Psoas muscle (tissue), 8 donors: Measurements from ENCODE around the gene ZNF829. TPM values are rescaled to one million over a fixed set of nuclear protein-coding genes. Genes with fewer than 3 reads are reported as not detected.
A peak's percentile ranks its signal among the peaks of the same experiment; 100 is the strongest.

Source experiments
- ATAC-seq, 4 donors: fragments of 200-7000 bp; cut with Tn5 transposase; one replicate each; pipeline ENCODE4 v1.9.1; 2020; ENCODE audit warnings: moderate library complexity in 3 of 4, mild to moderate bottlenecking in 2 of 4
- DNase-seq, 2 donors: peaks; one replicate each; pipeline ENCODE4 v3.0.0-alpha.2; 2020
- H3K27ac ChIP-seq: fragments of 200-600 bp; one replicate; pipeline ENCODE4 v1.8.0; 2022
- H3K27me3 ChIP-seq, 3 donors: fragments of 200-600 bp in 1 of 3; one replicate each; pipeline versions ENCODE4 v1.6.1 to v1.8.0; 2013 to 2022; ENCODE audit warnings: low read length in 2 of 3, mild to moderate bottlenecking in 2 of 3, moderate library complexity in 1 of 3; ENCODE audit not compliant: insufficient read depth in 3 of 3
- H3K36me3 ChIP-seq, 2 donors: fragments of 200-600 bp in 1 of 2; one replicate each; pipeline versions ENCODE4 v1.6.1 to v1.8.0; 2013 to 2022; ENCODE audit warnings: low read depth in 1 of 2, mild to moderate bottlenecking in 1 of 2, moderate library complexity in 1 of 2; ENCODE audit not compliant: insufficient read depth in 1 of 2
- H3K4me1 ChIP-seq: fragments of 200-600 bp; one replicate; pipeline ENCODE4 v1.8.0; 2022
- H3K4me3 ChIP-seq: fragments of 200-600 bp; one replicate; pipeline ENCODE4 v1.8.0; 2022; ENCODE audit warnings: mild to moderate bottlenecking
- H3K9me3 ChIP-seq: fragments of 200-600 bp; one replicate; pipeline ENCODE4 v1.8.0; 2022
- CTCF ChIP-seq: fragments of 200-600 bp; IDR thresholded peaks from one replicate; pipeline ENCODE4 v1.8.0; 2022; ENCODE audit warnings: antibody characterized with exemption
- WGBS, 3 donors: extraction: QIAGEN DNeasy Blood & Tissue Kit; methylation state at CpG; one replicate each; pipeline versions ENCODE4 v1.1.6 to v1.1.7; 2013; 5-methylcytosine and 5-hydroxymethylcytosine counted together
- intact Hi-C, 2 donors: fragments of 100-400 bp; cut with DNase I; formaldehyde crosslinking; loops; one replicate each; pipeline versions ENCODE4 v1.11.0 to v1.14.2; 2022
- polyA plus RNA-seq, 3 donors: library from polyadenylated mRNA; stranded (reverse); fragments of 200-250 nt; gene quantifications; one replicate each; pipeline ENCODE4 v1.2.3, GENCODE V29; 2013
- total RNA-seq, 4 donors: library from RNA; stranded (reverse); fragmentation: NEBNext Ultra II Directional in 2 of 4; extraction: Animal tissue kit (Norgen Biotek cat#: 25700) in 2 of 4; gene quantifications; one replicate each; pipeline versions ENCODE4 v1.2.1 to v1.2.4, GENCODE V29; 2021 to 2023
- donor health status: healthy with polysubstance abuse.
- donor health status: DM: no; HTN: no; CAD: no; lungs with moderate emphysema.
- donor health status: Bipolar disorder and iron deficiency.
- donor health status: healthy.
- donor health status: DM: yes; HTN: yes; CAD: no.
- donor health status: DM: no; HTN: no; CAD: no.
- donor health status: DM: no; HTN: no; CAD: no.
- donor health status: DM: yes; HTN: yes; CAD: no.

The ZNF829 gene
- total and polyA plus RNA-seq, 7 donors, result 0.61 to 1.5 (median 0.96) TPM

- WGBS, 3 donors, result 15 to 21% (median 19%) methylated on average over 7 of the region's 7 CpGs
- Histone ChIP-seq H3K4me3 (peak overlapping the region; percentile 95), H3K27me3 (no peaks in the 10 kb centered on the region), H3K27ac (peak overlapping the region; percentile 97), H3K4me1 (no peaks in the 10 kb centered on the region), H3K9me3 (peaks cover 26% of the 10 kb centered on the region), H3K36me3 (peaks cover under 1 to 49% of the 10 kb centered on the region in 2 donors)
- intact Hi-C loops, result loop anchor here (5.0 kb wide), 4 partner anchors 65 to 300 kb away; partner anchors contain the start of genes ZNF345 (in 2 of the 2), ZNF383 (in 1 of the 2), ZNF420 (in 1 of the 2) and ZNF790 (in 1 of the 2)
- no peak for TF ChIP-seq CTCF
- DNase-seq (no peak), ATAC-seq (peak; percentile 19 to 50 (median 38))
These were observed 900 bp upstream of the ZNF829 start for GRCh38 chr19:36916991-36917390.

- intact Hi-C loops, result no loop called here
- Histone ChIP-seq H3K4me1 (no peaks in the 10 kb centered on the region), H3K27ac (no peak overlapping the region), H3K4me3 (no peak overlapping the region), H3K9me3 (peaks cover 88% of the 10 kb centered on the region), H3K36me3 (peaks cover 8 to 75% of the 10 kb centered on the region in 2 donors), H3K27me3 (no peaks in the 10 kb centered on the region)
- ATAC-seq (no peak), DNase-seq (no peak)
- 97 to 100% (median 98%) methylated on average over 4 of the region's 4 CpGs for WGBS, 3 donors
- no peak for TF ChIP-seq CTCF
These were observed 17.7 kb downstream of the ZNF829 start for GRCh38 chr19:36898422-36898821.

- H3K36me3 ChIP-seq, result peaks cover 29 to 64% of the 10 kb centered on the region in 2 donors
- DNase-seq (no peak), ATAC-seq (no peak)
- no peak overlapping the region for H3K27ac ChIP-seq
- 96 to 100% (median 98%) methylated on average over 2 of the region's 2 CpGs for WGBS, 3 donors
- no peaks in the 10 kb centered on the region for H3K4me1 ChIP-seq
- TF ChIP-seq CTCF, result no peak
- intact Hi-C loops, result no loop called here
- H3K9me3 ChIP-seq, result peaks cover 94% of the 10 kb centered on the region
- H3K27me3 ChIP-seq, result peaks cover 0 to 2% (median 0%) of the 10 kb centered on the region in 3 donors
- no peak overlapping the region for H3K4me3 ChIP-seq
These were observed 21.2 kb downstream of the ZNF829 start for GRCh38 chr19:36894849-36895383.

- intact Hi-C loops, result no loop called here
- Histone ChIP-seq H3K27ac (no peak overlapping the region), H3K9me3 (peaks cover 97% of the 10 kb centered on the region), H3K4me1 (no peaks in the 10 kb centered on the region), H3K36me3 (peaks cover 26 to 51% of the 10 kb centered on the region in 2 donors), H3K27me3 (peaks cover 0 to 2% (median 0%) of the 10 kb centered on the region in 3 donors), H3K4me3 (no peak overlapping the region)
- no peak for TF ChIP-seq CTCF
- 98 to 100% (median 99%) methylated on average over 3 of the region's 3 CpGs for WGBS, 3 donors
- no peak for ATAC-seq
- no peak for DNase-seq
These were observed 24.2 kb downstream of the ZNF829 start for GRCh38 chr19:36891768-36892357.
